Superior temporal gyrus (tissue), 1 donor: ENCODE measurements around the gene SIGLEC9.
A peak's percentile ranks its signal among the peaks of the same experiment; 100 is the strongest.

Experiments used
- DNase-seq: peaks from one replicate; pipeline ENCODE4 v3.0.0-alpha.2; 2016; ENCODE audit errors: extremely low spot score

Gene SIGLEC9

DNA sequence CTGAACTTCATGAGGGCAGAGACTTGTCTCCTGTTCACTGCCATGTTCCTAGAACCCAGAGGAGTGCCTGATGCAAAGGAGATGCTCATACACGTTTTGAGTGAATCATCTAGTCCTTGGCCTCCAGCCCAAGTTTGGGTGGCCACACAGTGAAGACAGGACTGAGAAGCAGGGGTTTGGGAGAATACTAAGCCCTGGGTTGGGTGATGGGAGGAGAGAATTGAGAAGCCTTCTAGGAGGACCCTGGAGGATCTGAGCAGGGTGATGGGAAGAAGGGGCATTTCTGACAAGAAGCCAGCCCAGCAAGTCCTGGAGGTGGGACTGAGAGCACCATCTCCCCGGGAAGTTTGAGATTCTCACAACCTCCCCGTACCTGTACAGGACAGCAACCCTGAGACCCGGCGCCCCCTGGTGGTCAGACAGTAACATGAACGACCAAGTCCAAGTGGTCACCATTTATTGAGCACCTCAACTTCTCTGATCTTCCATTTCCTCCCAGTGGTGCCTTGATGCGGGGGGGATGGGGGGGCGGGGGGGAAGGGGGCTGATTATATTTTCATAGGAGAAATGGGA, 27.5 kb upstream of the SIGLEC9 start:
- DNase-seq: peak; percentile 35

DNA sequence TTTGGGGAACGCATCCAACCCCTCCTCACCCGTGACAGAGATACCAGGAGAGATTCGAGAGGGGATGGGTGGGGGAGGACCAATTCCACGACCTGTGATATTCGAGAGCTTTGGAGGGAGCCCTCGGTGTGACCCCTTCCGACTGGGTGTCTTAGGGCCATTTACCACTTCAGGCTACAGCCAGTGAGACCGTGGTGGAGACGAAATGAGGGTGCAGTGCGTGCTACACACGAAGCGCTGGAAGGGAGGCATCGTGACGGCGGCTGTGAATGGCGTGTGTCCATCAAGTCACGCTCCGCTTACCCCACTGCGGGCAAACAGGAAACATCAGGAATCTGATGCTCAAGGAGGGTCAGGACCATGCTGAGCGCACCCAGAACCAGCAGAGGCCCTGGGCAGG, 26.9 kb upstream of the SIGLEC9 start:
- DNase-seq: no peak

DNA sequence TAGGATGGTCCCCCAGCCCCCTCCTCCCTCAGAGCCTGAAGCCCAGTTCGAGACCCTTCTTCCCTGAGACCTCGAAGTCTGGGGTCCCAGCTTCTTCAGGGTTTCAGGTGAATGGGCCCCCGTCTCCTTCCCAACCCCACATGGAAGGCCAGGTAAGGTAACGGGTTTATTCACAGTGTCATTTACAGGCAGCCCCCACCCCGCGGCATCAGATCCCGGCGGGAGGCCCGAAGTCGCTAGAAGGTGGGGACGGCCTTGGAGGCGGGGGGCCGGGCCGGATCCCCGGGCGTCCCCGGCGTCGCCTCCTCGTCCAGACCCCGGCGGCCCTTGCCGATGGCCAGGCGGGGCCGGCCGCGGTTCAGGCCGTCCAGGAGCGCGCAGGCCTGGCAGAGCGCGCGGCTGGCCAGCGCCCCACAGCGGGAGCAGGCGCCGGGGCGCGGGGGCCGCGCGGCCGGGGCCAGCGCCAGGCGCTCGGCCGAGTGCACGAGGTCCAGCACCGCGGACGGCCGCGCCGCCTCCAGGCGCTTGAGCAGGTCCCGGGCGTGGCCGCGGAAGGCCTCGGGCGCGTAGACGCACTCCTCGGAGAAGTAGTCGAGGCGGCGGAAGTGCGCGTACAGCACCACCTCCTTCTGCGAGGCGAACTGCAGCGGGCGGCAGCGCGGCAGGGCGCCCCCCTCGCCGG, 26.2 kb upstream of the SIGLEC9 start:
- no peak for DNase-seq

DNA sequence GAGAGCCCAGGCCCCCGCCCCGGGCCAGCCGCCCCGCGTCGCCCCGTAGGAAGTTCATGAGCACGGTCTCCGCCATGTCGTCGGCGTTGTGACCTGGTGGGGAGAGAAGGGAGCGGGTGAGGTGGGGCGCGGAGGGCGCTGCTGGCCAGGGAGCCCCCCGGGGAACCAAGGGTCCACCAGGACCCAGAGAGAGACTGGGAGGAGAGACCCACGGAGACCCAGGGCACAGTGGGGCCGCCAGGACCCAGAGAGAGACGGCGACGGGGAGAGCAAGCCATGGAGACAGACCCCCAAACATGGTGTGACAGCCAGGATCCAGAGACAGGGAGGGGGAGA, 25.7 kb upstream of the SIGLEC9 start:
- no peak for DNase-seq

DNA sequence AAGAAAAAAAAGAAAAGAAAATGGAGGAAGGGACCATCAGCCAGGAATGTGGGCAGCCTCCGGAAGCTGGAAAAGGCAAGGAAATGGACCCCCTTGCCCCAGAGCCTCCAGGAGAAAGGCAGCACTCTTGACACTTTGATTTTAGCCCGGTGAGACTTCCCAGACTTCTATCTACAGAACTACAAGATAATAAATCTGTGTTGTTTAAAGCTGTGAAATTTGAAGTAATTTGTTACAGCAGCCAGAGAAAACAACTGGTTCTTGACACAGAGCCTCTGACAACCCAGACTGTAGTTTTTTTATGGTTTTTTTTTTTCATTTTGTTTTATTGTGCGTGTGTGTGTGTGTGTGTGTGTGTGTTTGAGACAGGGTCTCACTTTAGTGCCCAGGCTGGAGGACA, 24.1 kb upstream of the SIGLEC9 start:
- no peak for DNase-seq

DNA sequence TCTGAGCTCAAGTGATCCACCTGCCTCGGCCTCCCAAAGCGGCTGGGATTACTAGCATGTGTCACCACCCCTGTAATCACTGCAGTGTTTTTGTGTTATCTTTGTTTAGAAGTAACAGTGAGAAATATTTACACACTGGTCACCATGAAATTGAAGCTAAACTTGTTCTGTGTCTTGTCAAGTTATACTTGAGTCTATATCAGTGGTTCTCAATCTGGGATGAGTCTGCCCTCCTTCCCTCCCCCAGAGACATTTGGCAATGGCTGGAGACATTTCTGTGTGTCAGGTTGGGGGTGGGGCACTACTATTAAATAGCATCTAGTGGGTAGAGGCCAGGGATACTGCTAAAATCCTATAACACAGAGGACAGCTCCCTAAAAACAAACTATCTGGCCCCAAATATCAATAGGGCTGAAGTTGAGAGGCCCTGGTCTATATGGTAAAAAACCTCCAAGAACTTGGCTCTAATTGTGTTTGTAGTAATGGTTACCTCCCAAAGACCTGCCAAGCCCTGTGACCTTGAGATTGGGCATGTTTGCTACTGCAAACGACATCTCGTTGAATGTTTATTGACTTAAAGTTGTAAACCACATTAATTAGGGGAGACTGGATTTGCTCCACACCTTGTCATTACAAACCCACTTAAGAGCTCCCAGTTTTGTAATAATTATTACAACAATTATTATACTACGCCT, 23.4 kb upstream of the SIGLEC9 start:
- no peak for DNase-seq

DNA sequence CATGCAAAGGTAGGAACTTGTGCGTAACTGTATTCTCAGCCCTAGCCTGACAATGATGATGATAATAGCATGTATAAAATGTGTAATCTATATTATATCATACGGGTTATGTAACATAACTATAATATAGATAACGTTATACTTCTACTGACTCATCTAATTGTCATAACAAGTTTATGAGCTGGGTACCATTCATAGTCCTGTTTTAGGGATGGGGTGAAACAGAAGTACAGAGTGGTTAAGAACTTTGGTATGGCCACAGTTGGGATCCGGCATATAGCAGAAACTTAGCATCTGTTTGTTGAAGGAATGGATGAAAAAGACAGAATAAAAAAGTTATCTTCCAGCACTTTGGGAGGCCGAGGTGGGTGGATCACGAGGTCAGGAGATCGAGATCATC, 21.7 kb upstream of the SIGLEC9 start:
- no peak for DNase-seq

DNA sequence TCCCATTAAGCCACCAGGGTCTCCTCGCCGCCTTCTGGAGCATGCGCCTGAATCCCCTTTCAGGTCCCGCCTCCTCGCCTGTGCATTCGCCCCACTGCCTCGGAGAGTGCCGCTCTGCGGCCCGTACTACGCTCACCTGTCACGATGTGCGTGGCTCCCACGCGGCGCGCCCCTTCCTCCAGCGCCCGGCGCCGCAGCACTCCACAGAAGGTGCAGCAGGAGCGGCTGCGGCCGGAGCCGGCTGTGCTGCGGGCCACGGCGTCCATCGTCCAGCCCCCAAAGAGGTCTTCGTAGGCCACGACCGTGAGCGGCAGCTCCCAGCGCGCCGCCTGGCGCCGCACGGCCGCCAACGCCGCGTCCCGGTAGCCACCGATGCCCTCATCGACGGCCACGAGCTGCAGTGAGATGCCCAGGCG, 20.8 kb upstream of the SIGLEC9 start:
- no peak for DNase-seq

DNA sequence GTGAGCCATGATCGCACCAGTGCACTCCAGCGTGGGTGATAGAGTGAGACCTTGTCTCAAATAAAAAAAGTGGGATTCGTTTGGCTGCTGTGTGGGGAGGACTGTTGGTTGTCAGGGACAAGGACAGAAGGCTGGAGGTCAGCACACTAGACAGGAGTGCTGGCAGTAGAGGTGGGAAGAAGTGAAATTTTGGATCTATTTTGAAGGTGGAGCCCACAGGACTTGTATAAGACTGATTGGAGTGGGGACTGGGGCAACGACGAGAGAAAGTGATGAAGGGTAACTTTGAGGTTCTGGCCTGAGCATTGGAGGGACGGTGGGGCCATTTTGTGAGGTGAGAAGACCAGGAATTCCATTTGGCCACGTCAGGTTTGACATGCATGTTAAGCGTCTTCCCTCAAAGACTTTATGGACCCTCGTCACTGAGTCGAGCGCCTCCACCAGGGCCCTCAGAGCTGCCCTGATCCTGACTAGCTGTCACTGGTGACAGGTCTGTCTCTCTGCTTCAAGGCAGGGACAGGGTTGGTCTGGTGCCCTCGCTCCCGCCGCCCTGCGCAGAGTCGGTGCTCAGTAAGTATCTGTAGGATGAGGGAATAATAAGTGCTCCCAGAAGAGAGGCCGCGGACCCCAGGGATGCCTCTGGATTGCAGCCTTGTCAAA, 17.2 kb upstream of the SIGLEC9 start:
- DNase-seq: no peak

DNA sequence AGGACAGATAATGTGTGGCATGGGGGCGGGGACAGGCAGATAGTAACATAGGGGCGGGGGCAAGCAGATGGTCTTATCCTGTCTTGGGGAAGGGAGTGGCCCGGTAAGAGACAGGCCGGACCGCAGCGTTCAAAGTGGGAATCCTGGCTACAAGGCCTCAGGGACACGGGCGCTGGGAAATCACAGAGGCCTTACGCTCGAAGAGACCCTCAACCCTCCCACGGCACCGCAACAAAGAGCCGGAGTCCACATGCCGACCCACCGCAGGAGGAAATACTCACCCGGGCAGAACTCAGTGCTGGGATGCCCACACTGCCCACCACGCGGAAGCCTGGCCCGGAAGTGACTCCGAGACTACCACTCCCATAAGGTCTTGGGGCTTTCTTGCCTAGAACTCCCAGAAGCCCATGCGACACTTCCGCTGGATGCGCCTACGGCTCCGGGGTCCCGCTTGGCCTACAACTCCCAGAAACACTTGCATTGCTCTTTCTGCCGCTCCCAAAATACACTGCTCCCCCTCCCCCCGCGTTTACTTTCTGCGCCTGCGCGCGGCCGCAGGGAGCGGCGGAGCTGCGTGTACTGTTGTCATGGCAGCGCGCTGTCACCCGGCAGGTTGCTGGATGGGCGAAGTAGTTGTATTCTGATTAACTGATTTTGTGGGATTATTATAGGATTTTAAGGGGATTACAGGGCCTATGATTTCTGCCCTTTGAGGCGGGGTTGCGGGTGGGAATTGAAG, 16.5 kb upstream of the SIGLEC9 start, which contains the start of gene CTU1:
Gene CTU1, minus strand, starts transcription at position 344 of the 739 bp plus-strand sequence. CDS start 3,840 bp downstream, outside the sequence.
- DNase-seq: peak; percentile 100

DNA sequence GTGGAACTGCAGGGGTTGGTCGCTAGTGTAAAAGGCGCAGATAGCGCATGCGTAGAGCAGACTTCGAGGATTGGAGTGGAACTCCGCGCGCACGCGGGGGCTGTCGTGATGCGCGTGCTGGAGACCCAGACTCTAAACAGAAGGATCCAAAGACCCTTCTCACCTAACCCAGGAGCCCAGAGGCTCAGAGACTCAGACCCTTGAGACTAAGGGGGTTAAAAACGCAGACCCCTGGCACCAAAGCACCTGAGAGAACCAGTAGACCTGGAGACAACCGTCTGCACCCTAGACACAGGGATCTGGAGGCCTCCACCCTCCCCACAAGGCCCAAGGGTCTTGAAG, 15.9 kb upstream of the SIGLEC9 start:
- DNase-seq: no peak

DNA sequence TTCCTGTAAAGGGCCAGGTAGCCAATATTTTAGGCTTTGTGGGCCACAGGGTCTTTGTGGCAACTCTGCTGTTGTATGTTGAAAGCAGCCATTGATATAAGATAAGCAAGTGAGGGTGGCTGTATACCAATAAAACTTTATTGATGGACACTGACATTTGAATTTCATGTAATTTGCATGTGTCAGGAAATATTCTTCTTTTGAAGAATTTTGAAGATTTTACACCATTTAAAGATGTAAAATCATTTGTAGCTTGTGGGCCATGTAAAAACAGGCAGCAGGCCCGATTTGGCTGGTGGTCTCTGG, 14.1 kb upstream of the SIGLEC9 start:
- no peak for DNase-seq

DNA sequence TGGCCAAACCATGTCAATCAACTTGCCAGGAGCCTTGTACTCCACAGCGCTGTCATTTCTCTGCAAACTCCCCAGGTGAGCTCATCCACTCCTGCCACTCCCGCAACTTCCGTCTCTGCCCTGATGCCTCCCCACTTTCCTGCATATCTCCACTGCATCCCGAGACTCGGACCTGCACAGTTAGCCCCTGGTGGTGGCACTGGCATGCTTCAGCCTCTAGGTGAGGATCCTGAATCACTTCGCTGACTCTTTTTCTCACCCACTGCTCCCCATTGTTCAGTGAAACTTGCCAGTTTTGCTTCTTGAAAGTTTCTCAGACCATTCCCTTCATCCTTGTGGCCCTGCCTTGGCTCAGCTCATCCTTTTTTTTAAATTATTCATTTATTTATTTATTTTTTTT, 13.1 kb upstream of the SIGLEC9 start:
- DNase-seq: no peak

DNA sequence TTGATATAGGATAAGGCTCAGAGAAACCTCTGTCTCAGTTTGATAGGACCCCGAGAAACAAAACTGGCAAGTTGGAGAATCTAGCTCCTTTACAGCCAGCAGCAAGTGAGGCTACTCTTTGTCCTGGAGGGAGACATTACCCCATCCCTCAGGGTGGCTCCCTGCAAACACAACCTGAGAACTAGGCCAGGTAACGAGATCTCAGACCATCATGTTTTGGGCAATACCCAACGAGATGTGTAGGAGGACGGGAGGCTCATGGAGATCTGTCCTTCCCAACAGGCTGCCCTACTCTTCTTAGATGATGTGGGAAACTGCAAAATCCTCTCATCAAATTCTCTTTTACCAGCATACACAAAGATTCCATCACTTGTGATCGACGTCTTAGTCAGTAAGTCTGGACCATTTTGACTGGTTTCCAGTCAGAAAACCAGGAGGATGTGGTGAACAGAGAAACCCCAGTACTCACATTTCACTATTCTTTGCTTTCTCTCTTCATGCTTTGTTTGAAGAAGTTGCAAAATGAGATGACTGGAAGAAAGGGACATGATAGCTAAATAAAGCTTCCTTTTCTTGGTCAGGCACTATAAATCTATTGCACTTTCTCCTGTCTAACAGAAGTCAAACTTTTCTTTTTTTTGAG, 10.5 kb upstream of the SIGLEC9 start:
- no peak for DNase-seq

DNA sequence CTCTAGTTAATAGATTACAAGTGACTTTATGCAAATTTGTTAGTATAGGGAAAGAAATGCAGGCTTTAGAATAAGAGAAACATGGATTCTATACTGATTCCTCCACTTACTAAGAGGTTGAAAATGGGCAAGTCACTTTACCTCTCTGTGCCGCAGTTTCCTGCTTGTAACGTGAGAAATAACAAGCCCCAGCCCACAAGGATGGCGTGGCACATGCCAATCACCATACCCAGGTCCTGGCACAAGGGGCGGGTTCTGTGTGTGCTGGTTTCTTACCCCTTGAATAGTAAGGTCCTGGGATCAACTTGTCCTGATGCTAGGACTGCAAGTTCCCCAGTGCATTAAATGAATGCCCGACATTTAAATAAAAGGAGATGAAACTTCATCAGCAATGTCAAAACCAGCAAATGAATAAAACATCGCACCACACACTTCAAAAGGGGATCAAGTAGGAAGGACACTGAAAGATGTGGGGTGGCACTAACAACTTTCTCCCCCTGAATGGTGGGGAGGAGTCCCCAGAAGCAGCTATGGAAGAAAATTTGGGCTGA, 7.9 kb upstream of the SIGLEC9 start:
- no peak for DNase-seq

DNA sequence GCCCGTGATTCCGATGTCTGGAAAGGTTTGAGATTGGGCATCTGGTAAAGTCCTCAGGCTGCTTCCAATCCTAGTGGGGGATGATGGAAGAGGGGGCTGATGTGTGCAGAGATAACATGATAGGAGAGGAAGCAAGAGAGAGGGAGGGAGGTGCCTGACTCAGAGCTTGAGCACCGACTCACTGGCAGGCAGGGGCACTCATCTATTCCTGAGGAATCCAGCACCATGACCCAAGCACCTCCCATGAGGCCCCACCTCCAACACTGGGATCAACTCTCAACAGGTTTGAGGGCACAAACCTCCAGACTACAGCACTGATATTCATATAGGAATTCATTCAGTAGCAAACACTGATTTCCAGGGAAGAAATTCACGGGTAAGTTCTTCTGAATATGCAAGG, 5.6 kb upstream of the SIGLEC9 start:
- no peak for DNase-seq

DNA sequence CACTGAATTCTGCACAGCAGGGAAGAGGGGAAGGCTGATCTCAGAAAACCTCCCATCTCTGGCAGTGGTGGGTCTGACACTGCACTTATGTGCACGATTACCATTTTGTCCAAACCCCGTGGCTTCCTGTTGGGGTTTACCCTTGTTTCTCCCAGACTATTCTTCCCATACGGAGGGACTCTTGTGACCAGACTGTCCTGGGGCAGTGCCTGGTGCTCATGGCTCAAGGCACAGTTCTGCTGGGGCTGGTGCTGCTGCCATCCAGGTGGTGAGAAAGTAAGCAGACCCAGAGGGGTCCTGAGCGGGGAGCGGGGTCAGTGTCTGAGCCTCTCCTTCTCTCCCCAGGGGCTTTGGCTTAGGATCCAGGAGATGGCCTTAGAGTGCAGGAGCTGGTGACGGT, 5.1 kb upstream of the SIGLEC9 start:
- DNase-seq: no peak

DNA sequence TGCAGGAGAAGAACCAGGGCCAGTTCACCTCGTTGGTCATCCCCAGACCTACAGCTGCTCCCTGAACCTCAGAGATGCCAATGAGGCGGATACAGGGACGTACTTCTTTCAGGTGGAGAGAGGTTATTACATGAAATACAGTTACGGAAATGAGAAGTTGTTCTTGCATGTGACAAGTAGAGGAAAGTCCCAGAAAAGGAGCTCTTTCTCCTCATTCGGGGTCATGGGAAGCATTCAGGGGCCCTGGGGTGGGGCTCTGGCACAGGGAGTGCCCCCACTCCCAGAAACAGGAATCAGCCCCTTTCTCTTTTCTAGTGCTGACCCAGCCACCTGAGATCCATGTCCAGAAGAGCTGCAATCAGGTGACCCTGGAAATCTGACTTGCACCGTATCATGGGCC, 4.5 kb upstream of the SIGLEC9 start:
- DNase-seq: no peak

DNA sequence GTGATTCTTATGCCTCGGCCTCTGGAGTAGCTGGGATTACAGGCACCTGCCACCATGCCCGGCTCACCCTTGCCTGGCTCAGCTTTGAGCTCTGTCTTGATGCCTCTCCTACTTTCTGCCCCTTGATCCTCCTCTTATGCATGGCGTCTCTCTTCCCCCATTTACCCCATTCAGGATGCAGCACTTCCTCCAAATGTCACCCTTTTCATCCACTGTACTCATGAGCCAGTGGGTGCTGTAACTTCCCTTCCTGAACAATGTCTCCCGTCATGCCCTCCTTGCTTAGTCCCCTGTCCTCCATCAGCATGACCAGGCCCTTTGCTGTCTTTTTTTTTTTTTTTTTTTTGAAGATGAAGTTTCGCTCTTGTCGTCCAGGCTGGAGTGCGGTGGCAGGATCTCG, 3.4 kb upstream of the SIGLEC9 start:
- DNase-seq: no peak

DNA sequence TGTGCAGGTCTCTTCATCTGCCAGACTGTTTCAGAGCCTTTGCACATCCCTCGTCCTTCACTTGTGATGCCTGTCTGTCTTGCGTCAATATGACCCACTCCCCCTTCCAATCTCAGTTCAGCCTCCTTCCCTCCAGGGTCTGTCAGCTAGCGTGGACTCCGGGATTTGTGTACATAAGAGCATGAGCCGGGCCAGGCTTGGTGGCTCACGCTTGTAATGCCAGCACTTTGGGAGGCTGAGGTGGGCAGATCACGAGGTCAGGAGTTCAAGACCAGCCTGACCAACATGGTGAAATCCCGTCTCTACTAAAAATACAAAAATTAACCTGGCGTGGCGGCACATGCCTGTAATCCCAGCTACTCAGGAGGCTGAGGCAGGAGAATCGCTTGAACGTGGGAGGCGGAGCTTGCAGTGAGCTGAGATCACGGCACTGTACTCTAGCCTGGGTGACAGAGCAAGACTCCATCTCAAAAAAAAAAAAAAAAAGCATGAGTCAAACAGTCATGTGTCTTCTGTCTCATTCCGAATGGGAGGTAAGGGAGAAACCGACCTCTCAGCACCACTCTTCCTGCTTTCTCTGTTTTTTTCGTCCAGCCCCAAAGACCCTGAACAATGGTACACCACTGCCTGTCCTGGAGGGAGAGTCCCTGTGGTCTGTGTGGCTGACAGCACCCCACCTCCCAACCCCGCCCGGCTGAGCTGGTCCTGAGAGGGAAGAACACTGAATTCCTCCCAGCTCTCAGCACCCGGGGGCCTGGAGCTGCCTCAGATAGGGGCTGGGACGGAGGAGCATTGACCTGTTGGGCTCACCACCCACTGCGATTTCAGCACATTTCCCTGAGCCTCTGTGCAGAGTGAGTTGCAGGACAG, 2.4 kb upstream of the SIGLEC9 start:
- DNase-seq: no peak

DNA sequence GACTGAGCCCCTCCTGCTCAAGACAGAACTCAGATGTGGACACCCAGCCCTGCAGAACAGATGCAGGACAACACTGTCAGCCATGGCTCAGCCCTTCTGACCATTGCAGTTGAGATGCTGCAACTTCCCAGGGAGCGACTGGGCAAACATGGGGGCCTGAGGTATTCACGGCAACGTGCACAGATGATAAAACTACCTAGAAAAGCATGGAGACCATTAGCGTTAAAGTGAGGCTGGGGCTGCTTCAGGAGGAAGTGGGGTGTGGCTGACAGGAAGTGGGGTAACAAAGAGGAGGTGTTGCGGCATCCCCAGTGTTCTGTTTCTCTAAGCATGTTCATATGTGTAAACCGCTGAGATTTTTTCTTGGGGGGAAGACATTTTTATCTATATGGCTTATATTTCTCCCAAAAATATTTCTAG, 1.3 kb upstream of the SIGLEC9 start:
- DNase-seq: no peak
